Uterus (tissue), 4 donors: ENCODE results near the gene MLLT6. TPM values are rescaled to one million over a fixed set of nuclear protein-coding genes. Genes with fewer than 3 reads are reported as not detected.

ENCODE experiments used
- DNase-seq, 2 donors: peaks; one replicate each; pipeline ENCODE4 v3.0.0-alpha.2; 2019 to 2020
- H3K27ac ChIP-seq, 2 donors: fragments of 200-600 bp; sonication (generic); 1 replicate in 1 of 2; 2 replicates in 1 of 2; pipeline ENCODE4 v1.5.1; 2016 to 2018
- H3K27me3 ChIP-seq, 2 donors: fragments of 200-600 bp; sonication (generic); one replicate each; pipeline ENCODE4 v1.5.1; 2018 to 2019; ENCODE audit warnings: control low read depth in 1 of 2
- H3K36me3 ChIP-seq, 2 donors: fragments of 200-600 bp; sonication (generic); one replicate each; pipeline ENCODE4 v1.5.1; 2019; ENCODE audit warnings: control low read depth in 1 of 2
- H3K4me1 ChIP-seq, 2 donors: fragments of 200-600 bp; sonication (generic); one replicate each; pipeline ENCODE4 v1.5.1; 2018 to 2019; ENCODE audit warnings: control low read depth in 1 of 2
- H3K4me3 ChIP-seq, 2 donors: fragments of 200-600 bp; sonication (generic); 1 replicate in 1 of 2; 2 replicates in 1 of 2; pipeline ENCODE4 v1.5.1; 2018 to 2019; ENCODE audit warnings: mild to moderate bottlenecking in 1 of 2
- H3K9me3 ChIP-seq, 2 donors: fragments of 200-600 bp; sonication (generic); one replicate each; pipeline ENCODE4 v1.5.1; 2019; ENCODE audit warnings: control low read depth in 1 of 2
- POLR2A ChIP-seq, 2 donors: fragments of 450-650 bp; IDR thresholded peaks; one replicate each; pipeline ENCODE4 v1.6.1; 2016; ENCODE audit warnings: antibody characterized with exemption in 2 of 2, mild to moderate bottlenecking in 1 of 2, moderate library complexity in 1 of 2
- intact Hi-C: fragments of 100-400 bp; cut with DNase I; formaldehyde crosslinking; loops from one replicate; pipeline ENCODE4 v1.15.1; 2023; ENCODE audit warnings: low total_unique reads
- total RNA-seq, 4 donors: library from RNA; depleted of rRNA in 3 of 4; stranded (reverse); fragments of >200 nt in 3 of 4; gene quantifications; one replicate each; pipeline versions ENCODE4 v1.1.0 to v1.2.4, GENCODE V29; 2014 to 2023
- TF ChIP-seq, protein P1 (sequence below), 4 experiments: fragments of 200-600 bp in 2 of 4; fragments of 450-650 bp in 2 of 4; sonication (generic) in 2 of 4; IDR thresholded peaks; one replicate each; pipeline ENCODE4 v1.5.1; 2016 to 2019; ENCODE audit warnings: antibody characterized with exemption in 4 of 4, mild to moderate bottlenecking in 2 of 4, moderate library complexity in 1 of 4
- donor health status: DM: yes; HTN: yes; CAD: no.

MLLT6 gene
- total RNA-seq, 4 donors from 2014 or later: 32.3 to 218 (median 60.3) TPM

DNA sequence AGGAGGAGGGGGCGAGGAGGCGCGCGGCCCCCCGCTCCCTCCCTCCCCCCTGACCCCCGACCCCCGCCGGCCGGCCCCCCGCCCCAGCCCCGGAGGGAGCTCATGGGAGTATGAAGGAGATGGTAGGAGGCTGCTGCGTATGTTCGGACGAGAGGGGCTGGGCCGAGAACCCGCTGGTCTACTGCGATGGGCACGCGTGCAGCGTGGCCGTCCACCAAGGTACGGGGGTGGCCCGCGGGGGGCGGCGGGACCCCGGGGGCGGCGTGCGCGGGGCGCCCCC, 390 bp downstream of the MLLT6 start:
- Histone ChIP-seq H3K9me3 (no peaks in the 10 kb centered on the region), H3K27me3 (no peaks in the 10 kb centered on the region), H3K4me3 (peak overlapping the region; percentile 84 to 93), H3K4me1 (peaks cover 0 to 6% of the 10 kb centered on the region in 2 donors), H3K36me3 (no peaks in the 10 kb centered on the region), H3K27ac (peak overlapping the region; percentile 94 to 95)
- DNase-seq: no peak
- intact Hi-C loops: no loop called here
- TF ChIP-seq POLR2A (IDR thresholded peaks at IDR 0.05): no peak
- TF ChIP-seq, protein P1, sequence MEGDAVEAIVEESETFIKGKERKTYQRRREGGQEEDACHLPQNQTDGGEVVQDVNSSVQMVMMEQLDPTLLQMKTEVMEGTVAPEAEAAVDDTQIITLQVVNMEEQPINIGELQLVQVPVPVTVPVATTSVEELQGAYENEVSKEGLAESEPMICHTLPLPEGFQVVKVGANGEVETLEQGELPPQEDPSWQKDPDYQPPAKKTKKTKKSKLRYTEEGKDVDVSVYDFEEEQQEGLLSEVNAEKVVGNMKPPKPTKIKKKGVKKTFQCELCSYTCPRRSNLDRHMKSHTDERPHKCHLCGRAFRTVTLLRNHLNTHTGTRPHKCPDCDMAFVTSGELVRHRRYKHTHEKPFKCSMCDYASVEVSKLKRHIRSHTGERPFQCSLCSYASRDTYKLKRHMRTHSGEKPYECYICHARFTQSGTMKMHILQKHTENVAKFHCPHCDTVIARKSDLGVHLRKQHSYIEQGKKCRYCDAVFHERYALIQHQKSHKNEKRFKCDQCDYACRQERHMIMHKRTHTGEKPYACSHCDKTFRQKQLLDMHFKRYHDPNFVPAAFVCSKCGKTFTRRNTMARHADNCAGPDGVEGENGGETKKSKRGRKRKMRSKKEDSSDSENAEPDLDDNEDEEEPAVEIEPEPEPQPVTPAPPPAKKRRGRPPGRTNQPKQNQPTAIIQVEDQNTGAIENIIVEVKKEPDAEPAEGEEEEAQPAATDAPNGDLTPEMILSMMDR (IDR thresholded peaks at IDR 0.05): no peak

GRCh38 chr17:38705803-38706504, 881 bp downstream of the MLLT6 start:
- Histone ChIP-seq H3K9me3 (no peaks in the 10 kb centered on the region), H3K4me1 (peaks cover 0 to 6% of the 10 kb centered on the region in 2 donors), H3K36me3 (no peaks in the 10 kb centered on the region), H3K27ac (peak overlapping the region; percentile 94 to 95), H3K27me3 (no peaks in the 10 kb centered on the region), H3K4me3 (peak overlapping the region; percentile 84 to 93)
- TF ChIP-seq, protein P1 (IDR thresholded peaks at IDR 0.05): no peak
- no peak for TF ChIP-seq POLR2A (IDR thresholded peaks at IDR 0.05)
- intact Hi-C loops: no loop called here
- peak; percentile 66 to 72 for DNase-seq

- Histone ChIP-seq H3K4me3 (peak overlapping the region; percentile 84 to 93), H3K27me3 (no peaks in the 10 kb centered on the region), H3K36me3 (no peaks in the 10 kb centered on the region), H3K27ac (peak overlapping the region; percentile 94 to 95), H3K4me1 (peaks cover 0 to 6% of the 10 kb centered on the region in 2 donors), H3K9me3 (no peaks in the 10 kb centered on the region)
- intact Hi-C loops: no loop called here
- TF ChIP-seq, protein P1 (IDR thresholded peaks at IDR 0.05): no peak
- no peak for TF ChIP-seq POLR2A (IDR thresholded peaks at IDR 0.05)
- no peak for DNase-seq
Measured at GRCh38 chr17:38706505-38707216, 1.6 kb downstream of the MLLT6 start.

DNA sequence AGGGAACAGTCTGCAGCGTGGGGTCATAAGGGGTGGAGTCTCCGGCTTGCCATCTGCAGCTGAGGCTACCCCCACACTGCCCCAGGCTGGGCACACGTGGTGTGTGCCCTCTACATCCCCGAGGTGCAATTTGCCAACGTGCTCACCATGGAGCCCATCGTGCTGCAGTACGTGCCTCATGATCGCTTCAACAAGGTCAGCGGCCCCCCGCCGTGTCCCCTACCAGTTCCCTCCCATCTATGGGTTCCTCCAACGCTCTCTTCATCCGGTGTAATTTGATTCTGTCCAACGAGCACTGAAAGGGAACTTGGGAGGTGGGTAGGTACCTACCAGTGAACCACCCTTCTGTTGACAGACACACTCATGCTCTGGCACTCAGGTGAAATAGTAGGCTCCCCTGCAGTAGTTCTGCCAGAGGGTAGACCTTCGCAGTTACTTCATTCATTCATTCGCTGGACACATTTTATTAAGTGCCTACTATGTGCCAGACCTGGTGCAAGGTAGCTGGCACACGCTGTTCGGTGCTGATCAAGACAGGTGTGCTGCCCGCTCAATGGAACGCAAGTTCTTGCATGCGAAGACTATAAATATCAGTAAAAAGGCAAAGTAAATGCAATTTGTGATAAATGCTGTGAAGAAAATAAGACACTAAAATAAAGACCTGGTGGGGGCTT, 2.7 kb downstream of the MLLT6 start:
- Histone ChIP-seq H3K36me3 (no peaks in the 10 kb centered on the region), H3K4me3 (no peak overlapping the region), H3K9me3 (no peaks in the 10 kb centered on the region), H3K27me3 (no peaks in the 10 kb centered on the region), H3K4me1 (peaks cover 0 to 6% of the 10 kb centered on the region in 2 donors), H3K27ac (no peak overlapping the region)
- no peak for DNase-seq
- TF ChIP-seq POLR2A (IDR thresholded peaks at IDR 0.05): no peak
- TF ChIP-seq, protein P1 (IDR thresholded peaks at IDR 0.05): no peak
- intact Hi-C loops: no loop called here
